ENCODE results near the gene RGS16. TPM values are rescaled to one million over a fixed set of nuclear protein-coding genes. Genes with fewer than 3 reads are reported as not detected.

The RGS16 gene
- total and polyA plus RNA-seq, 9 of the 15 experiments (the other 6 are each of a cell fraction or from before 2014, with no cell fraction given), result 0.07 to 0.55 (median 0.36) TPM

DNA sequence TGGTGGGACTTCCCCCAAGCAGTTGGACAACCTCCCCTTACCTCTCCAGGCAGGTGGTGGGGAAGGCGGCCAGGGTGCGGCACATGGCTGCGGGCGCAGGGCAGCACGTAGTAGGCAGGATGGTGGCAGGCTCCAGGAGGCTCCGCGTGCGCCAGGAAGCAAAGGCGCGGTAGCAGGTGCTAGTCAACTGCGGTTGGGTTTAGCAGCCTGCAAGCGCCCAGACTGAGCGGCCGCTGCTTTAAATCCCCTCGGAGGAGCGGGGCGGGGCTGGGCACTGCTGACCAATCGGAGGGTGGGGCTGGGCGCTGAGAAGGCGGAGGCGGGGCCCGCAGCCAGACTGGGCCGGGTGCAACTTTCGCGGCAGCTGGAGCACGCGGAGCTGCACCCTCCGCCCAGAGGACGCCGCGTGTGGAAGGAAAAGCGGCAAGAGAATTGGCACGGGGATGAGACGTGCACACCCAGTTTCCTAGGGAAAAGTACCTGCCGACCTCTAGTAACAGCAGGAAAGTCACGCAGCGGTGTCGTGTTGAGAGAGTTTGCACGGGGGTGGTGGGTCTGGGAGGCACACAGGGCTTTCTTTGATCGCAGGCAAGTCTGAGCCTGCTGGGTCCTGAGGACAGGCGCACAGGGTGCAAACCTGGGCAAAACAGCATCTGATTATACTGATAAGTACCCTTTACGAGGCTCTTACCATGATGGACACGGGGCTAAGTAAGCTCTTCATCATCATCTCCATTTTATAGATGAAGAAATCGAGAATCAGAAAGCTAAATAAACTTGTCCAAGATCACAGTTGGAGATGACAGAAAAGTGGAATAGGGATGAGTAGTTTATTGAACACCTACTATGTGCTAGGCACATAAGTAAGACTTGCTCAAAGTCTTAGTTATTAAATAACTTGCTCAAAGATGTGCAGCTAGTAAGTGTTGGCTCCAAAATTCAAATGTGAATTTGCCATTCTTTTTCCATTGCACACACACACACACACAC is at the start of gene RGS16 (continued):
- TF ChIP-seq PRPF4 (IDR thresholded peaks at IDR 0.05; ENCODE audit: insufficient read depth, low read depth, low read length, poor library complexity, severe bottlenecking), result no peak
- no peak for TF ChIP-seq NFXL1 (CRISPR knock-in tag; IDR thresholded peaks at IDR 0.05)
- no peak for TF ChIP-seq ZMIZ1 (IDR thresholded peaks at IDR 0.05; ENCODE audit: low read depth in 2 of 2, low read length in 2 of 2)
- TF ChIP-seq, protein P1, sequence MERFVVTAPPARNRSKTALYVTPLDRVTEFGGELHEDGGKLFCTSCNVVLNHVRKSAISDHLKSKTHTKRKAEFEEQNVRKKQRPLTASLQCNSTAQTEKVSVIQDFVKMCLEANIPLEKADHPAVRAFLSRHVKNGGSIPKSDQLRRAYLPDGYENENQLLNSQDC (CRISPR knock-in tag; IDR thresholded peaks at IDR 0.05), result no peak
- TF ChIP-seq, protein P2, sequence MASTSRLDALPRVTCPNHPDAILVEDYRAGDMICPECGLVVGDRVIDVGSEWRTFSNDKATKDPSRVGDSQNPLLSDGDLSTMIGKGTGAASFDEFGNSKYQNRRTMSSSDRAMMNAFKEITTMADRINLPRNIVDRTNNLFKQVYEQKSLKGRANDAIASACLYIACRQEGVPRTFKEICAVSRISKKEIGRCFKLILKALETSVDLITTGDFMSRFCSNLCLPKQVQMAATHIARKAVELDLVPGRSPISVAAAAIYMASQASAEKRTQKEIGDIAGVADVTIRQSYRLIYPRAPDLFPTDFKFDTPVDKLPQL (IDR thresholded peaks at IDR 0.05; ENCODE audit: extremely low read depth, insufficient read length), result no peak
- no peak for TF ChIP-seq HDAC8 (tag; IDR thresholded peaks at IDR 0.05)
- no peak for TF ChIP-seq ASH1L (IDR thresholded peaks at IDR 0.05; ENCODE audit: borderline replicate concordance, low read depth, partially characterized antibody)
- TF ChIP-seq, protein P3, sequence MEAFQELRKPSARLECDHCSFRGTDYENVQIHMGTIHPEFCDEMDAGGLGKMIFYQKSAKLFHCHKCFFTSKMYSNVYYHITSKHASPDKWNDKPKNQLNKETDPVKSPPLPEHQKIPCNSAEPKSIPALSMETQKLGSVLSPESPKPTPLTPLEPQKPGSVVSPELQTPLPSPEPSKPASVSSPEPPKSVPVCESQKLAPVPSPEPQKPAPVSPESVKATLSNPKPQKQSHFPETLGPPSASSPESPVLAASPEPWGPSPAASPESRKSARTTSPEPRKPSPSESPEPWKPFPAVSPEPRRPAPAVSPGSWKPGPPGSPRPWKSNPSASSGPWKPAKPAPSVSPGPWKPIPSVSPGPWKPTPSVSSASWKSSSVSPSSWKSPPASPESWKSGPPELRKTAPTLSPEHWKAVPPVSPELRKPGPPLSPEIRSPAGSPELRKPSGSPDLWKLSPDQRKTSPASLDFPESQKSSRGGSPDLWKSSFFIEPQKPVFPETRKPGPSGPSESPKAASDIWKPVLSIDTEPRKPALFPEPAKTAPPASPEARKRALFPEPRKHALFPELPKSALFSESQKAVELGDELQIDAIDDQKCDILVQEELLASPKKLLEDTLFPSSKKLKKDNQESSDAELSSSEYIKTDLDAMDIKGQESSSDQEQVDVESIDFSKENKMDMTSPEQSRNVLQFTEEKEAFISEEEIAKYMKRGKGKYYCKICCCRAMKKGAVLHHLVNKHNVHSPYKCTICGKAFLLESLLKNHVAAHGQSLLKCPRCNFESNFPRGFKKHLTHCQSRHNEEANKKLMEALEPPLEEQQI (IDR thresholded peaks at IDR 0.05), result no peak
- no peak for TF ChIP-seq ZNF445 (CRISPR knock-in tag; IDR thresholded peaks at IDR 0.05; ENCODE audit: low read depth)
- TF ChIP-seq POLR2A (conservative IDR thresholded peaks at IDR 0.05), result no peak
- TF ChIP-seq, protein P4, sequence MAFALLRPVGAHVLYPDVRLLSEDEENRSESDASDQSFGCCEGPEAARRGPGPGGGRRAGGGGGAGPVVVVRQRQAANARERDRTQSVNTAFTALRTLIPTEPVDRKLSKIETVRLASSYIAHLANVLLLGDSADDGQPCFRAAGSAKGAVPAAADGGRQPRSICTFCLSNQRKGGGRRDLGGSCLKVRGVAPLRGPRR (CRISPR knock-in tag; IDR thresholded peaks at IDR 0.05), result no peak
- no peak for TF ChIP-seq ZNF3 (CRISPR knock-in tag; IDR thresholded peaks at IDR 0.05)
- no peak for TF ChIP-seq KLF16 (IDR thresholded peaks at IDR 0.05)
- TF ChIP-seq, protein P5, sequence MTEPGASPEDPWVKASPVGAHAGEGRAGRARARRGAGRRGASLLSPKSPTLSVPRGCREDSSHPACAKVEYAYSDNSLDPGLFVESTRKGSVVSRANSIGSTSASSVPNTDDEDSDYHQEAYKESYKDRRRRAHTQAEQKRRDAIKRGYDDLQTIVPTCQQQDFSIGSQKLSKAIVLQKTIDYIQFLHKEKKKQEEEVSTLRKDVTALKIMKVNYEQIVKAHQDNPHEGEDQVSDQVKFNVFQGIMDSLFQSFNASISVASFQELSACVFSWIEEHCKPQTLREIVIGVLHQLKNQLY (CRISPR knock-in tag; conservative IDR thresholded peaks at IDR 0.05), result no peak
- TF ChIP-seq, protein P6, sequence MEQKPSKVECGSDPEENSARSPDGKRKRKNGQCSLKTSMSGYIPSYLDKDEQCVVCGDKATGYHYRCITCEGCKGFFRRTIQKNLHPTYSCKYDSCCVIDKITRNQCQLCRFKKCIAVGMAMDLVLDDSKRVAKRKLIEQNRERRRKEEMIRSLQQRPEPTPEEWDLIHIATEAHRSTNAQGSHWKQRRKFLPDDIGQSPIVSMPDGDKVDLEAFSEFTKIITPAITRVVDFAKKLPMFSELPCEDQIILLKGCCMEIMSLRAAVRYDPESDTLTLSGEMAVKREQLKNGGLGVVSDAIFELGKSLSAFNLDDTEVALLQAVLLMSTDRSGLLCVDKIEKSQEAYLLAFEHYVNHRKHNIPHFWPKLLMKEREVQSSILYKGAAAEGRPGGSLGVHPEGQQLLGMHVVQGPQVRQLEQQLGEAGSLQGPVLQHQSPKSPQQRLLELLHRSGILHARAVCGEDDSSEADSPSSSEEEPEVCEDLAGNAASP (IDR thresholded peaks at IDR 0.05), result no peak
- no peak for TF ChIP-seq STAT5A (IDR thresholded peaks at IDR 0.05; ENCODE audit: borderline replicate concordance, low read length)
- no peak for TF ChIP-seq FOXJ2 (tag; IDR thresholded peaks at IDR 0.05)

All from K562 (cell line).